CD4-positive, alpha-beta T cell treated with Interleukin-21 for 1 hour (primary cell): ENCODE data around the gene RHO.

ENCODE experiments used
- DNase-seq: peaks from one replicate; pipeline ENCODE4 v3.0.0-alpha.2; 2020

RHO gene

DNA sequence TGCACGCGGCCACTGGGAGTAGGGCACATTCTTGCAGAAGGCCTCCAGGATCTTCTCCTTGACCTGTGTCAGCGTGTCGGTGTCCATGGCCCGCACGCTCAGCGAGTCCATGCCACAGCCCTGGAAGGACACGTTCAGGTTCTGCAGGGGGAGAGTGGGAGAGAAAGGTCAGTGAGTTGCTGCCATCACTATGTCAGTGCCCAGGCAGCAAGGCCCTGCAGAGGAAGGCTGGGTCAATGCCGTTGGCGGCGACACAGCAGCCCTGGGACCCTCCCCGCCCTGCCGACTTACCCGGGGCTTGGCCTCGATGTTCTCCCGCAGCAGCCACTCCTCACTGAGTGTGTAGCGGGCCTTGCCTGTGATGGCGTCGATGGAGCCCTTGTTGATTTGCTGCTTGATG, 34.4 kb downstream of the RHO start:
- no peak for DNase-seq

- no peak for DNase-seq
These were observed 34.9 kb downstream of the RHO start for GRCh38 chr3:129563332-129563731.

GRCh38 chr3:129563850-129564535, 35.6 kb downstream of the RHO start:
- DNase-seq = no peak

- DNase-seq = no peak
These were observed 36.7 kb downstream of the RHO start for GRCh38 chr3:129564981-129565644.

GRCh38 chr3:129565902-129566301, 37.5 kb downstream of the RHO start:
- no peak for DNase-seq

DNA sequence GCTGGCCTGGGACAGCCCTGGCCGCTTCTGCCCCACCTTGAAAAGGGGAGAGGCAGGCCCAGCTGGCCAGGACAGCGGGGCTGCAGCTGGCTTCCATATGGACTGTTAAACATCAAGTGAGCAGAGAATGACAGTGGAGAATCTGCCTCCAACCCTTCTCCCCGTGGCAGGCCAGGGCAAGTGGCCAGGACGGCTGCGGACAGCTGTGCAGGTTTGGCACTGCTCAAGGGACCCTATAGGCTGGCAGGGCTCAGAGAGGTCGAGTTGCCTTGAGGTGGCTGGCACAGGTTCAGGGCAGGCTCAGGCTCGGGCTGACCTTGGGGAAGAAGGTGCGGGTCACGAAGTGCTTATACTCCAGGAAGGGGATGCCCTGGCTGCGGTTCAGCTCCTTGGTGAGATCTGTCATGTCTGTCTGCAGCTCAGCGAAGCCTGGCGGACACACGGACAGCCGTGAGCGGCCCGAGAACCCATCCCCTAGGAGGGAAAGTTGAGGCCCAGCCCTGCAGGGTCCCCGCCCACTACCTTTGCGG, 38.8 kb downstream of the RHO start:
- DNase-seq = no peak

- no peak for DNase-seq
These were observed 39.5 kb downstream of the RHO start for GRCh38 chr3:129567939-129568338.

- no peak for DNase-seq
These were observed 41.4 kb downstream of the RHO start for GRCh38 chr3:129569856-129570255.

- no peak for DNase-seq
These were observed 43.4 kb downstream of the RHO start for GRCh38 chr3:129571605-129572547.

GRCh38 chr3:129572603-129573002, 44.2 kb downstream of the RHO start:
- DNase-seq = no peak

DNA sequence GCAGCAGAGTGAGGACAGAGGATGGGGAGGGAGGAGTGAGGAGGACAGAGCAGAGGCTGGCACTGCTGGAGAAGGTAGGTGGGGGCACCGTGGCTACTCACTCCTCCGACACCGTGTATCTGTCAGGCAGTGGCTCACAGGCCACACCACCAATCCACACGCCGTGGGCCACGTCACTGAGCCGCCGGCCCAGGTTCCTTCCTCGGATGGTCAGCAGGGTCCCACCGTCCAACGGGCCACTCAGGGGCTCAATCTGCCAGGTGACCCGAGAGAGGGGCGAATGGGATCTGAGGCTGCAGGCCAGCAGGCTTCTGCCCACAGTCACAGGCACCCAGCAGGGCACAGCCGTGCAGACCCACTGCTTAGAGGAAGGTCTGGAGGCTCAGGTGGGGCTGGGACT, 45.1 kb downstream of the RHO start:
- DNase-seq = no peak

GRCh38 chr3:129574206-129574605, 45.8 kb downstream of the RHO start:
- no peak for DNase-seq

- DNase-seq = no peak
These were observed 47.0 kb downstream of the RHO start for GRCh38 chr3:129575233-129575996.

GRCh38 chr3:129575997-129576384, 47.6 kb downstream of the RHO start:
- DNase-seq = no peak

- peak; percentile 78 for DNase-seq
These were observed 48.3 kb downstream of the RHO start for GRCh38 chr3:129576514-129577352.

DNA sequence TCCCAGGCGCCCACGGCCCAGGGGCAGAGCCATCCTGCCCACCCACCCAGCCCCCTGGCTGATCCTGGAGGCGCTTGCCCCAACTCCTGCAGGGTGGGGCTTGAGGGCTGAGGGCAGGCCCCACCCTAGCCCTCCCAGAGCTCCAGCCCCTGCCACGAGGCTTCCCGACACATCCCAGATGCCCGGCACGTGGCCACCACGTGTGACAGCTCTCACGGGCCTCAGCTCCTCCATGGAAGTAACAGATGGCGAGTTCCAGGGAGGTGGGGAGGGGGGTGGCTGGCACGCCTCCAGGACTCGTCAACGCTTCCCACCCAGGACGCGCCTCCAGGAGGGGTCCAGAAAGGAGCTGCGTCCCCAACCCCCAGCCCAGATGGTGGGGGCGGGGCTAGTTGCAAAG, 48.9 kb downstream of the RHO start:
- DNase-seq = no peak

DNA sequence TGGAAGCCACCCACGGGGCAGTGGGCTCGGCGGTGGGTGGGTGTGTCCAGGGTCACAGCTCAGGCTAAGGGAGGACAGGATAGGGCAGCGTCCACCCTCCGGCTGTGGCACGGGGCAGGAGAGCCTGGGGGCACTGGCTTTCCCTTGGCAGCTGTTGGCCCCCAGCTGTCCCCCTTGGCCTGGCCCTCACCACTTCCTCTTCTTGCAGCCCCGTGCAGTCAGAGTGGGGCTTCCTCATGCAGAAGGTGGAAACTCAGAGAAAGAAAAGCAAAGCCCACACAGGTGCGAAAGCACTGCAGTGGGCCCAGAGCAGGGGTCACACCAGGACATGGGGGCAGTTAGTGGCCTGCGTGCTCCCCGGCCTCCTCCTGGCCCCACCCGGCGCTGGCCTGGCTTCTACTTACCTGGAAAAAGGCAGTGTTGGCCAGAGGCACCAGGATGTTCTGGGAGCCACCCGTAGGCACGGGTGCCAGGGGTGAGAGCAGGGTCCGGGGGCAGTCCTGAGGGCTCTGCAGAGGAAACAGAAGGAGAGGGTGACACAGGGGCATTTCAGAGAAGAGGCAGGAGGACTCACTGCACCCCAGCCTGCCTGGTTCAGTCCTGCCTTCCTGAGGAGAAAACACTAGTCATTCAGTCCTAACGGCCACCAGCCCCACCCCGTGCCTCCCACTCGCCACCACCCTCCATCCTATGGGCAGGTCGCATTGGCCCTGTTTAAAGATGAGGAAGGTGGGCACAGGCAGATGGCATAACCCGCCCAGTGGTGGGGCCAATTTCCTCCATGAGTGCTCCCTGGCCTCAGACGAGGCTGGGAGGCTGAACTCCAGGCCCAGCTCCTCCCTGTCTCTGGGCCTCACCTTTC, 49.7 kb downstream of the RHO start:
- no peak for DNase-seq

DNA sequence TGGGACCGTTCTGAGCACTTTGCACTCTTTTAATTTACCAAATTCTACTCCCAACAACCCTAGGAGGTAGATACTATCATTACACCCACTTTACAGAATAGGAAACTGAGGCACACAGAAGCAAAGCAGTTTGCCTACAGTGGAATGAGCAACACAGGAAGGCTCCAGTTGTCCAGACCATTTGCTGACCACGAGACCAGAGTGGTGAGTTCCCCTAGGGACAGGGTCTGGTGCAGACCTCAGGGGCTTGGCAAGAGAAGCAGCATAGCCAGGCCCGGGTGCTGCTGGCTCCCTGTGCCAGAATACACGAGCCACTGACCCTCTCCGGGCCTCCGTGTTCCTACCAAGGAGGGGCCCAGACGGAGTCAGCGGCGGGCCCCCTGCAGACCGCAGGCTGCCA, 51.6 kb downstream of the RHO start:
- DNase-seq = no peak

DNA sequence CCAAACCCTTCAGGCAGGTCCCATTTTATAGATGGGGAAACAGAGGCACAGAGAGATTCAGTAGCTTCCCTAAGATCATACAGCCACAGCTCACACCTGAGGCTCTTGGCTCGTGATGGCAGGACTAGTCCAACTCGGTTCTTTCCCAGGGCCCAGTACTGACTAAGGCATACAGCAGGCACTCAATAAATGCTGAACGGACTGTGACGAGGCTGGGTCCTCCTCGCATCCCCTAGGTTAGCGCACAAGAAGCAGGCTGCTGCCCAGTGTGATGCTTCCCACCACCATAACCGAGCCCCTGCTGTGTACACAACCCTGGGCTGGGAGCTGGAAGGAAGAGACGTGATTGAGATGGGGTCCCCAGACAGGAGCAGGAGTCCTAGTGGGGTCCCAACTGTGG, 53.2 kb downstream of the RHO start:
- no peak for DNase-seq

GRCh38 chr3:129582799-129583198, 54.4 kb downstream of the RHO start:
- DNase-seq = no peak

GRCh38 chr3:129583289-129583688, 54.9 kb downstream of the RHO start:
- no peak for DNase-seq
